NCI-H526 (cell line): ENCODE results near the gene WDR46.
"Not testable (repeated sequence)": the region's sequence is repeated elsewhere in the genome, so short reads cannot be mapped to it uniquely, and the experiment has no call there.

Experiments used
- DNase-seq, 2 experiments: peaks; one replicate each; lab custom pipeline; 2025; lab: John Stamatoyannopoulos, UW

WDR46 gene

GRCh38 chr6:33288141-33288920 lies 708 bp downstream of the WDR46 start:
- no peak for DNase-seq

- DNase-seq: no peak
These were observed 1.8 kb downstream of the WDR46 start for GRCh38 chr6:33286946-33287914.

DNA sequence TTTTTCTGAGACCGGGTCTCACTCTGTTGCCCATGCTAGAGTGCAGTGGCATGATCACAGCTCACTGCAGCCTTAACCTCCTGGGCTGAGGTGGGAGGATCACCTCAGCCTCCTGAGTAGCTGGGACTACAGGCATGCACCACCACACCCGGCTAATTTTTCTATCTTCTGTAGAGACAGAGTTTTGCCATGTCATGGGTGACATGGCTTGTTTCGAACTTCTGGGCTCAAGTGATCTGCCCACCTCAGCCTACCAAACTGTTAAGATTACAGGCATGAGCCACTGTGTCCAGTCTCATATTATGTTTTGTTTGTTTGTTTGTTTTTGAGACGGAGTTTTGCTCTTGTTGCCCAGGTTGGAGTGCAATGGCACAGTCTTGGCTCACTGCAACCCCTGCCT lies 3.8 kb downstream of the WDR46 start:
- DNase-seq: not testable (repeated sequence)

GRCh38 chr6:33280539-33280938 lies 8.5 kb downstream of the WDR46 start:
- no peak for DNase-seq

GRCh38 chr6:33279971-33280511 lies 9.0 kb downstream of the WDR46 start:
- peak; percentile 84 to 88 for DNase-seq

GRCh38 chr6:33279257-33279695 lies 9.8 kb downstream of the WDR46 start:
- DNase-seq: no peak

GRCh38 chr6:33278810-33279209 lies 10.2 kb downstream of the WDR46 start:
- DNase-seq: no peak

GRCh38 chr6:33278392-33278741 lies 10.7 kb downstream of the WDR46 start:
- peak; percentile 32 to 33 for DNase-seq

- DNase-seq: peak in 1 of 2 experiments; percentile 35
These were observed 11.2 kb downstream of the WDR46 start for GRCh38 chr6:33277663-33278391.

GRCh38 chr6:33276864-33277662 lies 12.0 kb downstream of the WDR46 start, which contains the start of gene B3GALT4:
B3GALT4 (plus strand) TSS chr6:33277123; CDS start chr6:33277420, 297 bp downstream.
- peak; percentile 80 to 97 for DNase-seq

- no peak for DNase-seq
These were observed 12.5 kb downstream of the WDR46 start for GRCh38 chr6:33276581-33276863.

GRCh38 chr6:33275795-33276580 lies 13.1 kb downstream of the WDR46 start:
- not testable (repeated sequence) for DNase-seq

DNA sequence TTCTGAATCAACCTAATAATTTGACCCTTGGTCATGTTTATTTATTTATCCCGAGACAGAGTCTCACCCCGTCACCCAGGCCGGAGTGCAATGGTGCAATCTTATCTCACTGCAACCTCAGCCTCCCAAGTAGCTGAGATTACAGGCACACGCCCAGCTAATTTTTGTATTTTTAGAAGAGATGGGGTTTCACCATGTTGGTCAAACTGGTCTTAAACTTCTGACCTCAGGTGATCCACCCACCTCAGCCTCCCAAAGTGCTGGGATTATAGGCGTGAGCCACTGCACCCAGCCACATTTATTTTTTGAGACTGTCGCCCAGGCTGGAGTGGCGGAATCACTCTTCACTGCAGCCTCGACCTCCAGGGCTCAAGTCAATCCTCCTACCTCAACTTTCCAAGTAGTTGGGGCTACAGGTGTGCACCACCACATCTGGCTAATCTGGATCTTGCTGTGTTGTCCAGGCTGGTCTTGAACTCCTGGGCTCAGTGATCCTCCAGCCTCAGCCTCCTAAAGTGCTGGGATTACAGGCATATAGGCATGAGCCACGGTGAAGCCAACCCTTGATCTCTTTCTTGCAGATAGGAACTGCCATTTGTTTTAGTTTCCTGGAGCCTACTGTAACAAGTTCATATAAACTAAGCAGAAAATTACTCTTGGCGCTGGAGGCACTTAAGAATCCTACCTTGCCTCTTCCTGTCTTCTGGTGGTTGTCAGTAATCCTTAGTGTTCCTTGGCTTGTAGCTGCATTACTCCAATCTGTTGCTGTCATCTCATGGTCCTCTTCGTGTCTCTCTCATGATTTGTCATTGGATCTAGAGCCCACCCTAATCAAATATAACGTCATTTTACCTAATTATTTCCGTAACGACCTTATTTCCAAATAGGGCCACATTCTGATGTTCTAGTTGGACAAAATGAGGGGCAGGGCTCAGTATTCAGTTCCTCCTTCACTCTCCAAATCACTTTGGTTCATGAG lies 14.8 kb downstream of the WDR46 start:
- no peak for DNase-seq

DNA sequence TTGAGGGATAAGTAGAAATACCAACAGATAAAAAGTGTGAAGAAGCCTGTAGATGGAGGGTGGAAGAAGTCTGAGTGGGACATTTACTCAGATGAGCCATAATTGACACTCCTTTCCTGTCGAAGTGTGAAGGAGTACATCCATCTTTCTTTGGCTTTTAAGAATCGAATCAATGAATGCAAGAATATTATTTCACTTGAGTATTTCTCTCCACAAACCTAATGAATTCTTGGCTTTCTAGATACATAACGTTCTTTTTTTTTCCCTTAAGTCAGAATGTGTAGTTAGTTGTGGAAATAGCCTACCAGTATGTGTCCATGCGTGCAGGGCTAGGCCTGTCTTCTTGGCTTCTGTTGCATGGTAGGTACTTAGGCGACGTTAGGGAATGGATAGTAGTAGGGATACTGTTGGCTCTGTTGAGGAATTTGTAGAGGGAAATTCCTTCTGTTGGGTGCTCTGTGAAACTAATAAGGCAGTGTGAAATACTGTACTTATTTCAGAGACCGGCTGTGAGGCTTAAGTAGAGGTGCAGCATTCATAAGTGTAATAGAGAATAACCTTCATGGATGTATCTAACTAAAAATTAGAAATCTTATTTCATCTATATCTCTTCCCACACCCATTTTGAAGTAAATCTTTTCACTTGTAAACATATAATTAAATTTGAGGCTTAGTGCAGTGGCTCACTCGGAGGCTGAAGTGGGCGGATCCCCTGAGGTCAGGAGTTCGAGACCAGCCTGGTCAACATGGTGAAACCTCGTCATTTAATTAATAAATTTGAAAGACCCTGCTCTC lies 15.7 kb downstream of the WDR46 start:
- no peak for DNase-seq

GRCh38 chr6:33272275-33273128 lies 16.5 kb downstream of the WDR46 start:
- no peak for DNase-seq

- peak; percentile 96 to 98 for DNase-seq
These were observed 17.4 kb downstream of the WDR46 start, which contains the start of the genes RPS18 and VPS52 for GRCh38 chr6:33271468-33272274. RPS18 (plus strand) TSS chr6:33272075; CDS start chr6:33272120, 45 bp downstream. VPS52 (minus strand) TSS chr6:33271876; CDS start chr6:33271675, 201 bp downstream.
